ENCODE measurements around the gene POLN. TPM values are rescaled to one million over a fixed set of nuclear protein-coding genes. Genes with fewer than 3 reads are reported as not detected.

The POLN gene
- total RNA-seq, 1 donor: 4.9 TPM

GRCh38 chr4:2246384-2247127 lies 4.6 kb upstream of the POLN start:
- H3K4me3 ChIP-seq (ENCODE audit: low read depth, low read length): no peak overlapping the region
- no peak for DNase-seq (ENCODE audit: low read depth)
- no peak for TF ChIP-seq CTCF (IDR thresholded peaks at IDR 0.05; ENCODE audit: insufficient read depth, low read length)

DNA sequence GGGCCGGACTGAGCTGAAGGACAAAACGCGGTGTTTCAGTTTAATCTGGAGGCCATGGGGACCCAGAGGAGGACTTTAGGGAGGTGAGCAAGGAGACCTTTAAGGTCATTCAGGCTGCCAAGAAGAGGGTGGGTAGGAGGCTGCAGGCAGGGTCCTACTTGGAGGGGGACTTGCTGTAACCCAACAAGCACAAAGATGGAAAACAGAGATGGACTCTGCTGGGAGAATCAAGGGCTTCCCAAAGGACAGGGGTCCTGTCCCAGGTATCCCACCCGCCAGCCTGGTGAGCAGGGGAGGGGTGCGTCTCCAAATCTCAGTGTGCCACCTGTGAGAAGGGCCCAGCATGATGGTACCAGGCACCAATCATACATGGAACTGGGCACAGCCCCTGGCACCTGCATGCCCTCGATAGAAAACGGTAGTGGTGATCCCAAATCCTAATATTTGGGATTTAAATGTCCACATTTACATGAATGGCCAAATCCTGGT lies 3.9 kb upstream of the POLN start:
- TF ChIP-seq CTCF (IDR thresholded peaks at IDR 0.05; ENCODE audit: insufficient read depth, low read length): no peak
- no peak for DNase-seq (ENCODE audit: low read depth)
- no peak overlapping the region for H3K4me3 ChIP-seq (ENCODE audit: low read depth, low read length)

DNA sequence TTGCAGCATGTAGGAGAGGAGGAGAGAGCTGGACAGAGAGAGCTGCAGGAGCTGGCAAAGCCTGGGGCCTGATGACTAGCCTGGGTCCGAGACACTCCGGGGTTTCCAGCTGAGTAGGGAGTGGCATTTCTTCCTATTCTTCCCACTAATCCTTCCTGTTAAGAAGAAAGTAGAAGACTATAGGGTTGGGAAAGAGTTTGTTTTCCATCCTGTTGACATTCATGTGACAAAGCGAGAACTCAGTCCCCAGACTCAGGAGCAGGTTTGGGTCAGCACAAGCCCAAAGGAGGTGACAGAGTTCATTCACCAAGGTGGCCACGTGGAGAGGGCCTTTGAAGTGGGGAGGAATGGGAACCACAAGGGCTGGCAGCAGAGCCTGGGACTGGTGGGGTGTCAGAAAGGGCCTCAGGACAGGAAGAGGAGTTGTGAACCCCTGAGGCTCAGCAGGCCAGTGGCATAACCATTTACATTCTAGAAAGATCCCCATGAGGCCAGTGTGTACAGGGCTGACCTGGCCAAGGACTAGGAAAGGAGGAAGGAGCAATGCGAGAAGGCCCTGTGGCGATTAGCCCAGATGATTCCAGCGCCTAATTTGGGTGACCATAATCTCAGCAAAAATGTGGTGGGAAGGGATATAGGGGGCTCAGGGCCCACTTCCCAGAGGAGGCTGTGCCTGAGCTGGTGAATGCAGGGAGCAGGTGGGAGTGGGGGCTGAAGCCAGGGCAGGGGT lies 3.3 kb upstream of the POLN start:
- no peak overlapping the region for H3K4me3 ChIP-seq (ENCODE audit: low read depth, low read length)
- DNase-seq (ENCODE audit: low read depth): no peak
- no peak for TF ChIP-seq CTCF (IDR thresholded peaks at IDR 0.05; ENCODE audit: insufficient read depth, low read length)

DNA sequence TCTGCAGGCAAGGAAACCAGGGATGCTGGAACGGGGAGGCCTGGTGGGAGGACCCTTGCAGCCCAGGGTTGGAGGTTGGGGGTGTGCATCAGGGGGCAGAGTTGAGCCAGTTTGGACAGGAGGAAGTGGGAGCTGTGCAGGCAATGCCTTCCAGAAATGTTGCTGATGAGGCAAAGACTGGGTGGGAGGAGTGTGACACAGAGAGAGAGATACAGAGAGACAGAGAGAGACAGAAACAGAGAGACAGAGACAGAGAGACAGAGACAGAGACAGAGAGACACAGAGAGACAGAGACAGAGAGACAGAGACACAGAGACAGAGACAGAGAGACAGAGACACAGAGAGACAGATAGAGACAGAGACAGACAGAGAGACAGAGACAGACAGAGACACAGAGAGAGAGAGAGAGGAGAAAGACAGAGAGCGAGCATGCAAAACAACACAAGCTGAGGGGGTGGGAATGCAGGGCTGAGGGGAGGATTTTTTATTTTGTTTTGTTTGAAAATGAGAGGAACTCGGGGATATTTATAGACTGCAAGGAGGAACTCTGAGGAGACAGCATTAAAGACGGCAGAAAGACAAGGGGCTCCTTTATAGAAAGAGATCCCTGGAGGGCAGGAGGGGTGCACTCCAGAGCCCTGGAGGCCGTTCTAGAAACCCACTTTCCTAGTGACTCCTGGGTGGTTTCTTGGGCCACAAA lies 1.9 kb upstream of the POLN start:
- H3K4me3 ChIP-seq (ENCODE audit: low read depth, low read length): no peak overlapping the region
- peak; percentile 45 for DNase-seq (ENCODE audit: low read depth)
- peak; percentile 31 for TF ChIP-seq CTCF (IDR thresholded peaks at IDR 0.05; ENCODE audit: insufficient read depth, low read length)

DNA sequence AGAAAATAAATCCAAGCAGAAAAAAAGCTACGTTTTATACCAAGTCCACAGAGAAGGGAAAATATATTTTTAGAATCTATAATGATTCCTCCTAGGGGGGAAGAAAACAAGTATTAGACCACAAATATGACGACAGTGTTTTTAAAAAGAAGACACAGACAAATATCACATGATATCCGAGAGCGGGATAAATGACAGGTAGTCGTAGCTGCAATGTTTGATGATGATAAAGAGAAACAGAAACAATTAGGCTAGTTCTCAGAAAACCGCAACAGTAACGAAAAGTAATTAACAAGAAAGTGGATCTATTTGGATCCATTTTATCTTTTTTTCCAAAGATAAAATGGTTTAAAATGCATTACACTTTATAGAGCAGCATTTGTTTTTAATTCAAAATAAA lies 918 bp downstream of the POLN start:
- no peak for DNase-seq (ENCODE audit: low read depth)
- no peak for TF ChIP-seq CTCF (IDR thresholded peaks at IDR 0.05; ENCODE audit: insufficient read depth, low read length)
- peak overlapping the region; percentile 73 for H3K4me3 ChIP-seq (ENCODE audit: low read depth, low read length)

DNA sequence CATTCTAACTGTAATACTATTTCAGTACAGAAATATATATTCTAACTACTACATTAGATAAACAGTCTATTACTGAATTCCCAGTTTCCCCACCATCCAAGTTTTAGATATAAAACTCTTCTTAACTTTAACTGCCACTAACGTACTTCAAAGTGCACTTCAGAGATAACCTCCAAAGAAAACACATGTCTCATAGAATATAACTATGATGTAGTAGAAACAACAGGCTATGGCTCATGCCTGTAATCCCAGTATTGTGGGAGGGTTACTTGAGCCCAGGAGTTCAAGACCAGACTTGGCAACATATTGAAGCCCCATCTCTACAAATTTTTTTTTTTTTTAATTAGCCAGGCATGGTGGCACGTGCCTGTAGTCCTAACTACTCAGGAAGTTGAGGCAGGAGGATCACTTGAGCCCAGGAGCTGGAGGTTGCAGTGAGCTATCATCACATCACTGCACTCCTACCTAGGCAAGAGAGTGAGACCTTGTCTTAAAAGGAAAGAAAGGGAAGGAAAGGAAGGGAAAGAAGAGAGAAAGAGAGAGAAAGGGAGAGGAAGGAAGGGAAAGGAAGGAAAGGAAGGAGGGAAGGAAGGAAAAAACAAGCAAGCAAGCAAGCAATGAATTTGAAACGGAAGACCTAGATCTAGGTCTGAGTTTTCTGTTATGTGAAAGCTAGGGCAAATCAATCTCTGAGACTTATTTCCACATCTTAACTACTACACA lies 4.8 kb downstream of the POLN start:
- no peak for DNase-seq (ENCODE audit: low read depth)
- no peak for TF ChIP-seq CTCF (IDR thresholded peaks at IDR 0.05; ENCODE audit: insufficient read depth, low read length)

More for the DNA sequence above, 4.8 kb downstream of the POLN start:
- no peak overlapping the region for H3K4me3 ChIP-seq (ENCODE audit: low read depth, low read length)
